T-cell (primary cell): ENCODE measurements around the gene AGBL5. TPM values are rescaled to one million over a fixed set of nuclear protein-coding genes. Genes with fewer than 3 reads are reported as not detected.

Experiments
- ATAC-seq, 4 experiments: fragments of 200-7000 bp in 3 of 4; fragments of 150-1000 bp in 1 of 4; cut with Tn5 transposase; replicated peaks in 1 of 4; 1 replicate in 3 of 4; 2 replicates in 1 of 4; pipeline ENCODE4 v1.10.0; 2021; ENCODE audit warnings: moderate library complexity in 3 of 4, mild to moderate bottlenecking in 2 of 4, moderate number of reproducible peaks in 1 of 4
- CTCF ChIA-PET, 2 donors: fragments of 300-600 bp; sonication (Branson Sonifier 250); formaldehyde crosslinking; loops; one replicate each; lab custom pipeline; 2022; ENCODE audit warnings: antibody characterized with exemption in 2 of 2; lab: Charles Lee
- POLR2A ChIA-PET, 2 donors: fragments of 300-600 bp; sonication (Branson Sonifier 250); formaldehyde crosslinking; loops; one replicate each; lab custom pipeline; 2022; ENCODE audit warnings: antibody characterized with exemption in 2 of 2; lab: Charles Lee
- DNase-seq, 35 experiments: peaks; one replicate each; pipeline versions ENCODE4 v3.0.0 to v3.0.0-alpha.2; 2013 to 2023
- H3K27ac ChIP-seq: one replicate; pipeline ENCODE4 v1.5.1; 2013; ENCODE audit warnings: low read length
- H3K27me3 ChIP-seq, 2 experiments: replicated peaks in 1 of 2; 1 replicate in 1 of 2; 2 replicates in 1 of 2; pipeline versions ENCODE4 v1.6.1 to v1.7.0; 2013; ENCODE audit warnings: low read length in 1 of 2, mixed read lengths in 1 of 2; ENCODE audit not compliant: control insufficient read depth in 2 of 2, insufficient read depth in 2 of 2; ENCODE audit errors: extremely low read depth in 1 of 2
- H3K36me3 ChIP-seq, 2 donors: 1 replicate in 1 of 2; 2 replicates in 1 of 2; pipeline versions ENCODE4 v1.6.1 to v1.7.0; 2013; ENCODE audit warnings: low read length in 1 of 2; ENCODE audit not compliant: control insufficient read depth in 2 of 2, insufficient read depth in 1 of 2; ENCODE audit errors: extremely low read depth in 1 of 2
- H3K4me1 ChIP-seq, 2 experiments: 1 replicate in 1 of 2; 2 replicates in 1 of 2; pipeline versions ENCODE4 v1.6.1 to v1.7.0; 2013; ENCODE audit warnings: low read length in 2 of 2, mixed read lengths in 1 of 2; ENCODE audit not compliant: insufficient read depth in 2 of 2, control insufficient read depth in 1 of 2; ENCODE audit errors: extremely low read depth in 1 of 2
- H3K4me3 ChIP-seq, 2 donors: 1 replicate in 1 of 2; 2 replicates in 1 of 2; pipeline versions ENCODE4 v1.5.1 to v1.7.0; 2013; ENCODE audit warnings: mild to moderate bottlenecking in 2 of 2, low read length in 1 of 2, moderate library complexity in 1 of 2; ENCODE audit not compliant: control insufficient read depth in 1 of 2; ENCODE audit errors: extremely low read depth in 1 of 2
- H3K9me3 ChIP-seq: 2 replicates; pipeline ENCODE4 v1.7.0; 2013
- H3K27ac Mint-ChIP-seq, 2 donors: one replicate each; pipeline ENCODE4 v1.8.0; 2020 to 2021; ENCODE audit warnings: mild to moderate bottlenecking in 2 of 2, mixed read lengths in 2 of 2
- H3K27me3 Mint-ChIP-seq, 2 donors: one replicate each; pipeline ENCODE4 v1.8.0; 2021 to 2022; ENCODE audit warnings: mixed read lengths in 2 of 2
- H3K36me3 Mint-ChIP-seq: one replicate; pipeline ENCODE4 v1.8.0; 2021; ENCODE audit warnings: mixed read lengths
- H3K4me1 Mint-ChIP-seq, 3 donors: one replicate each; pipeline ENCODE4 v1.8.0; 2020 to 2022; ENCODE audit warnings: mixed read lengths in 3 of 3, mild to moderate bottlenecking in 1 of 3
- H3K4me3 Mint-ChIP-seq, 3 donors: one replicate each; pipeline ENCODE4 v1.8.0; 2020 to 2022; ENCODE audit warnings: mild to moderate bottlenecking in 3 of 3, mixed read lengths in 3 of 3, moderate library complexity in 3 of 3
- H3K9me3 Mint-ChIP-seq, 3 donors: one replicate each; pipeline ENCODE4 v1.8.0; 2020 to 2022; ENCODE audit warnings: mixed read lengths in 3 of 3
- WGBS: methylation state at CpG from one replicate; pipeline ENCODE4 v1.1.5; 2013; ENCODE audit warnings: missing lambda C conversion rate; ENCODE audit not compliant: insufficient coverage; 5-methylcytosine and 5-hydroxymethylcytosine counted together
- total RNA-seq, 35 experiments: library from RNA in 6 of 35; stranded (reverse) in 6 of 35; fragments of 120-200 nt in 1 of 35; gene quantifications; one replicate each; pipeline versions ENCODE4 v1.2.1 to v1.2.4 and lab custom pipeline; 2013 to 2026

Gene AGBL5
- total RNA-seq, 5 donors from 2014 or later (not counting 1 experiment from before 2014, with no cell fraction given) = 9.5 to 13.3 (median 11.2) TPM

DNA sequence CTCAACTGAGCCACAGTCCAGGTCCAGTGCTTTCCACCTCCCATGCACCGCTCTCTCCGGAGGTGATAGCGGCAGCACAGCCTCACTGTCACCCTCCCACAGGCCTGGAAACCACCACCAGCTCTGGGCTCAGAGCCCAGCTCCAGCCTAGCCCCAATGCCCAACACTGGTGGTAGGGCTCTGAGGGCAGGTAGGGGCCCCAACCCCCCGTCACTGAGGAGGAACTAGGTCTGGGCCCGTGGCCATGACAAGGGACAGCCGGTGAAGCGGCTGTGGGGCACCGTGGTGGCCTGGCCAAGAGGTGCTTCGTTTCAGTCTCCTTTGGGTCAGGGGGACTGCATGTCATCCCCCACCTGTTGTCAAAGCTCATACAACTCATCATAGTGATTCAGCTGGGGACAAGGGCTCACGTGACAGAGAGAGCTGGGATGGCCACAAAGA is 24.2 kb upstream of the AGBL5 start:
- Histone ChIP-seq H3K36me3 (peaks cover 5 to 9% of the 10 kb centered on the region in 2 donors), H3K9me3 (no peaks in the 10 kb centered on the region), H3K4me3 (no peak overlapping the region), H3K27ac (no peak overlapping the region), H3K27me3 (no peaks in the 10 kb centered on the region), H3K4me1 (peaks cover 0 to 9% of the 10 kb centered on the region in 2 experiments)
- ChIA-PET CTCF (no interaction called here), POLR2A (no interaction called here)
- no peaks in the 10 kb centered on the region for H3K9me3 Mint-ChIP-seq
- H3K4me1 Mint-ChIP-seq = peaks cover 0 to 22% (median 12%) of the 10 kb centered on the region in 3 donors
- no peak overlapping the region for H3K27ac Mint-ChIP-seq
- 93% methylated on average over 6 of the region's 10 CpGs for WGBS
- no peaks in the 10 kb centered on the region for H3K36me3 Mint-ChIP-seq
- H3K4me3 Mint-ChIP-seq = no peak overlapping the region
- DNase-seq = no peak
- H3K27me3 Mint-ChIP-seq = no peaks in the 10 kb centered on the region
- ATAC-seq = no peak

DNA sequence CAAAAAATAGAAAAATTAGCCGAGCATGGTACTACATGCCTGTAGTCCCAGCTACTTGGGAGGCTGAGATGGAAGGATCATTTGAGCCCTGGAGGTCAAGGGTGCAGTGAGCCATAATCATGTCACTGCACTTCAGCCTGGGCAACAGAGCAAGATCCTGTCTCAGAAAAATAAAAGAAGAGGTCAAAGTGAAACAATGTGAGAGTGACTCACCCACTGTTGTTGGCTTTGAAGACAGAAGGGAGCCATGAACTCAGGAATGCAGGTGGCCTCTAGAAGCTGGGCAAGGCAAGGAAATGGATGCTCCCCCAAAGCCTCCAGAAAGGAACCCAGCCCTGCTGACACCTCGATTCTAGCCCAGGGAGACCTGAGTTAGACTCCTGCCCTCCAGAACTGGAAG is 22.4 kb upstream of the AGBL5 start:
- ATAC-seq (no peak), DNase-seq (no peak)
- Mint-ChIP-seq H3K4me3 (no peak overlapping the region), H3K9me3 (no peaks in the 10 kb centered on the region), H3K27ac (no peak overlapping the region), H3K27me3 (no peaks in the 10 kb centered on the region), H3K4me1 (peaks cover 13 to 35% (median 23%) of the 10 kb centered on the region in 3 donors), H3K36me3 (no peaks in the 10 kb centered on the region)
- Histone ChIP-seq H3K27ac (no peak overlapping the region), H3K4me1 (peaks cover 7 to 23% of the 10 kb centered on the region in 2 experiments), H3K36me3 (peaks cover 4 to 5% of the 10 kb centered on the region in 2 donors), H3K27me3 (no peaks in the 10 kb centered on the region), H3K4me3 (no peak overlapping the region), H3K9me3 (no peaks in the 10 kb centered on the region)
- ChIA-PET CTCF (no interaction called here), POLR2A (interaction anchor here in 1 of 2 donors (0.6 kb wide), 1 partner anchor 20 kb away, joined by 3 read pairs; no protein-coding TSS in a partner anchor)
- 89% methylated on average over 1 of the region's 2 CpGs for WGBS

DNA sequence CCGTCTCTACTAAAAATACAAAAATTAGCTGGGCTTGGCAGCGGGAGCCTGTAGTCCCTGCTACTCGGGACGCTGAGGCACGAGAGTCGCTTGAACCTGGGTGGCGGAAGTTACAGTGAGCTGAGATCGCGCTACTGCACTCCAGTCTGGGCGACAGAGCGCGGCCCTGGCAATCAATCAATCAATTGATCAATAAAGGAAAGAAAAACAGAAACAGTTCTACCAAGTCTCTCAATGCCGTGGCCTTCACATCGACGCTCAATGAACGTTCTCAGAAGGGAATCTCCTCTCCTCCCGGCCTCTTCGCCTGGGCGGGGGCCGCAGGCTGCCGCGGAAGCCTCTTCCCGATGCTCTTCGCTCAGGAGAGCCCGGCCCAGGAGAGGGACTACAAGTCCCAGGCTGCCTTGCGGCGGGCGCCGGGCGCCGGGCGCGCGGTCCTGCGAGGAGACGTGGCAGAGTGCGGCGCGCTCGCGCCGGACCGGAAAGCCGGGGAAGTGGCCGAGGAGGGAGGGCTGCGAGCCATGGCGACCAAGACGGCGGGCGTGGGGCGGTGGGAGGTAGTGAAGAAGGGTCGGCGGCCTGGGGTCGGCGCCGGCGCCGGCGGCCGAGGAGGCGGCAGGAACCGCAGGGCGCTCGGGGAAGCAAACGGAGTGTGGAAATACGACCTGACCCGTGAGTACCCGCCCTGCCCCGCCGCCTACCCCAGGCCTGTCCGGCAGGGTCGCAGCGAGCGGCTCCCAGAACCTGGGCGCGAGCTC is 18.8 kb upstream of the AGBL5 start, which contains the start of gene TMEM214:
TSS of gene TMEM214 (plus strand) at position 471 of the 758 bp plus-strand sequence. CDS start at position 522, 51 bp downstream.
- ATAC-seq = peak; percentile 95 to 99 (median 98)
- ChIA-PET CTCF (no interaction called here), POLR2A (interaction anchor here in 1 of 2 donors (0.6 to 0.7 kb wide), 3 partner anchors 20 to 340 kb away, joined by 3 to 15 read pairs (median 7); no protein-coding TSS in a partner anchor)
- no peaks in the 10 kb centered on the region for H3K27me3 ChIP-seq
- Mint-ChIP-seq H3K36me3 (peaks cover 21% of the 10 kb centered on the region), H3K4me1 (peaks cover 25 to 52% (median 38%) of the 10 kb centered on the region in 3 donors), H3K27me3 (no peaks in the 10 kb centered on the region), H3K27ac (peak within 1 kb of the TSS; percentile 87 to 91), H3K4me3 (peak within 1 kb of the TSS; percentile 90 to 93 (median 91)), H3K9me3 (no peaks in the 10 kb centered on the region)
- peak within 1 kb of the TSS; percentile 77 to 87 for H3K4me3 ChIP-seq
- WGBS = 1% methylated on average over 74 of the region's 76 CpGs
- H3K4me1 ChIP-seq = peaks cover 7 to 36% of the 10 kb centered on the region in 2 experiments
- H3K36me3 ChIP-seq = peaks cover 14 to 30% of the 10 kb centered on the region in 2 donors
- H3K27ac ChIP-seq = peak within 1 kb of the TSS; percentile 82
- peak; percentile 30 to 81 (median 64) for DNase-seq
- H3K9me3 ChIP-seq = no peaks in the 10 kb centered on the region

DNA sequence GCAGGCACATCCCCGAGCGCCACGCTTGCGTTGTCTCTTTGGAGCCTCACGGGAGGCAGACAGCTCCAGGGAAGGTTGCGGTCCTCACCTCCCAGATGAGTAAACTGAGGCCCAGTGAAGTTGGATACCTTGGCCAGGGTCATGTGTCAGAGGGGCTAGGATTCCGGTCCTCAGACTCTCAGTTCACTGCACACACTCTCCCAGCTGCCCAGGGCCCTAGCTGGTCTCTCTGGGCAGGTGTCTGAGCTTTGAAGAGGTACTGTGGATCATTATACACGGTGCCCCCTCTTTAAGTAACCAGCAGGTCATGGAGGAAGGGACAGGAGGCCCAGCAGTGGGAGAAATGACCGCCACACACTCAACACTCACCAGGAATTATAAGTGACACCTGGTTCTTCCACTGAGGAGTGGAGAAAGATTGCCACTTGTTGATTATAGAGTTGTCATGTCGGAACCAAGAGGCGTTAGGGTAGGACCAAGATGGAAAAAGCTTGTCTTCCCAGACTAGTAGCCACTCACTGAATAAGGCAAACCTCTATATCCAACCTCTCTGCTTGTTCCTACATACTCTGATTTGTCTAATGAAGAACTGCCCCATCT is 18.1 kb upstream of the AGBL5 start:
- Histone ChIP-seq H3K4me3 (peak overlapping the region; percentile 77 to 87), H3K4me1 (peaks cover 7 to 39% of the 10 kb centered on the region in 2 experiments), H3K9me3 (no peaks in the 10 kb centered on the region), H3K36me3 (peaks cover 20 to 36% of the 10 kb centered on the region in 2 donors), H3K27me3 (no peaks in the 10 kb centered on the region), H3K27ac (peak overlapping the region; percentile 40)
- Mint-ChIP-seq H3K27me3 (no peaks in the 10 kb centered on the region), H3K4me3 (peak overlapping the region; percentile 90 to 93 (median 91)), H3K27ac (peak overlapping the region; percentile 74 to 91), H3K9me3 (no peaks in the 10 kb centered on the region), H3K36me3 (peaks cover 21% of the 10 kb centered on the region), H3K4me1 (peaks cover 25 to 49% (median 38%) of the 10 kb centered on the region in 3 donors)
- POLR2A ChIA-PET = interaction anchor here (0.5 to 0.7 kb wide), 3 partner anchors 24 to 339 kb away, joined by 3 to 15 read pairs (median 3); partner anchors contain the start of gene OST4 (in 1 of the 2)
- DNase-seq (no peak), ATAC-seq (peak in 2 of 4 experiments; percentile 7 to 11)
- CTCF ChIA-PET = interaction anchor here in 1 of 2 donors (0.6 kb wide), 1 partner anchor 55 kb away, joined by 3 read pairs; no protein-coding TSS in a partner anchor
- WGBS = 3% methylated on average over 7 of the region's 11 CpGs

DNA sequence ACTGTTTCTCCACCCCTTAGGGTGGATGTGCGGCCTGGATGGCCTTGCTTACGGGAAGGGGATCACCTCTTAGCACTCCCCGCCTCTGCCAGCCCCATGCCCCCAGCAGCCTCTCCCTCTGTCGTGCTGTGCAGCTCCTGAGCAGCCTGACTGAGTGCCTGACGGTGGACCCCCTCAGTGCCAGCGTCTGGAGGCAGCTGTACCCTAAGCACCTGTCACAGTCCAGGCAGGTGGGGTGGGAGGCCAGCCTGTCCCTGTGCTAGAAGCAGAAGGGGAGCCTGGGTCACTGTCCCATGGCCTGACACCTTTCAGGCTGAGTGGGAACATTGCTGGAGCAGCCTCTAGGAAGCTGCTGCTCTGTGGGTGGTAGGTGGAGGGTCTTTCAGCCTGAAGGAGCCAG is 13.5 kb upstream of the AGBL5 start:
- Histone ChIP-seq H3K27me3 (no peaks in the 10 kb centered on the region), H3K27ac (no peak overlapping the region), H3K4me1 (peaks cover 7 to 26% of the 10 kb centered on the region in 2 experiments), H3K9me3 (no peaks in the 10 kb centered on the region), H3K36me3 (peaks cover 38 to 76% of the 10 kb centered on the region in 2 donors), H3K4me3 (no peak overlapping the region)
- H3K36me3 Mint-ChIP-seq = peaks cover 40% of the 10 kb centered on the region
- no peak overlapping the region for H3K4me3 Mint-ChIP-seq
- H3K27me3 Mint-ChIP-seq = no peaks in the 10 kb centered on the region
- DNase-seq (no peak), ATAC-seq (no peak)
- CTCF ChIA-PET = interaction anchor here in 1 of 2 donors (1.0 kb wide), 1 partner anchor 13 kb away, joined by 4 read pairs; the partner anchor contains the start of gene AGBL5
- H3K9me3 Mint-ChIP-seq = no peaks in the 10 kb centered on the region
- H3K4me1 Mint-ChIP-seq = peaks cover 22 to 31% (median 23%) of the 10 kb centered on the region in 3 donors
- 96% methylated on average over 4 of the region's 6 CpGs for WGBS
- H3K27ac Mint-ChIP-seq = no peak overlapping the region
- POLR2A ChIA-PET = interaction anchor here (0.5 kb wide), 2 partner anchors 26 to 234 kb away, joined by 3 to 4 read pairs; no protein-coding TSS in a partner anchor
